ENCODE results near the gene PTPRA. TPM values are rescaled to one million over a fixed set of nuclear protein-coding genes. Genes with fewer than 3 reads are reported as not detected.

PTPRA gene
- total RNA-seq, 1 experiment from 2014 or later = 45.2 TPM

GRCh38 chr20:2858591-2858990 is 14.7 kb upstream of the PTPRA start:
- no peak overlapping the region for H3K23ac ChIP-seq (ENCODE audit: insufficient read length, low read depth, low read length)
- no peak overlapping the region for H4K8ac ChIP-seq (replicated peaks; ENCODE audit: insufficient read length, low read depth, low read length)
- WGBS (ENCODE audit: extremely low coverage, insufficient read length, low lambda C conversion rate) = no CpG with 5 or more reads among the region's 2 CpGs
- no peak overlapping the region for H3K4me2 ChIP-seq (ENCODE audit: insufficient read depth, insufficient read length, low read length)
- Mint-ChIP-seq H3K27me3 (ENCODE audit: low read depth) (no peaks in the 10 kb centered on the region), H3K4me1 (no peaks in the 10 kb centered on the region), H3K27ac (no peak overlapping the region), H3K4me3 (no peak overlapping the region), H3K36me3 (ENCODE audit: insufficient read depth in 1 of 3, low read depth in 3 of 3) (peaks cover 0 to 10% (median 0%) of the 10 kb centered on the region in 3 experiments; a peak in 1 of 7 replicates), H3K9me3 (no peaks in the 10 kb centered on the region)
- no peak overlapping the region for H3K4ac ChIP-seq (ENCODE audit: low read depth, low read length)
- H3K14ac ChIP-seq (ENCODE audit: insufficient read depth, low read length) = no peak overlapping the region
- no peak overlapping the region for H2AK5ac ChIP-seq (ENCODE audit: insufficient read length, low read length)
- no peak overlapping the region for H2BK15ac ChIP-seq (ENCODE audit: low read depth, low read length)
- H3K27me3 ChIP-seq (ENCODE audit: insufficient read depth, low read length) = no peaks in the 10 kb centered on the region
- no peak overlapping the region for H2BK12ac ChIP-seq (ENCODE audit: insufficient read length, low read depth, low read length)
- no peak overlapping the region for H3K9ac ChIP-seq (ENCODE audit: extremely low read depth, insufficient read length, low read length)
- H3K79me1 ChIP-seq (ENCODE audit: insufficient read depth, low read depth, low read length, poor library complexity, severe bottlenecking) = no peaks in the 10 kb centered on the region
- H3K18ac ChIP-seq (ENCODE audit: insufficient read length, low read depth, low read length) = no peak overlapping the region
- no peaks in the 10 kb centered on the region for H3K79me2 ChIP-seq (ENCODE audit: insufficient read depth, low read length)
- no peak overlapping the region for H4K91ac ChIP-seq (ENCODE audit: insufficient read length, low read depth, low read length)
- H4K5ac ChIP-seq (ENCODE audit: insufficient read length, low read depth, low read length) = no peak overlapping the region
- H3K56ac ChIP-seq (ENCODE audit: insufficient read length, low read depth, low read length) = no peak overlapping the region
- H3K4me1 ChIP-seq (ENCODE audit: insufficient read depth, low read length) = no peaks in the 10 kb centered on the region
- no peak overlapping the region for H3T11ph ChIP-seq (ENCODE audit: low read length)
- H2AFZ ChIP-seq (ENCODE audit: low read length) = no peak overlapping the region
- H3K27ac ChIP-seq (ENCODE audit: insufficient read length, low read depth, low read length) = no peak overlapping the region
- H2BK5ac ChIP-seq (ENCODE audit: insufficient read length, low read length) = no peak overlapping the region
- no peaks in the 10 kb centered on the region for H3K9me3 ChIP-seq (ENCODE audit: control insufficient read depth, low read depth, low read length)
- H4K20me1 ChIP-seq (ENCODE audit: control insufficient read depth, insufficient read depth, insufficient read length) = no peaks in the 10 kb centered on the region
- no peak overlapping the region for H2BK20ac ChIP-seq (ENCODE audit: low read depth, low read length, poor library complexity, severe bottlenecking)
- H2BK120ac ChIP-seq (ENCODE audit: low read depth, low read length, poor library complexity, severe bottlenecking) = no peak overlapping the region
- no peak for TF ChIP-seq CTCF (conservative IDR thresholded peaks at IDR 0.05)
- DNase-seq = no peak
- H3K23me2 ChIP-seq (ENCODE audit: insufficient read length, low read depth, low read length, poor library complexity, severe bottlenecking) = no peaks in the 10 kb centered on the region
